DMS 273 (cell line): ENCODE measurements around the gene OTOF.

Experiments
- DNase-seq: peaks from one replicate; lab custom pipeline; 2025; ENCODE audit not compliant: unreplicated experiment; lab: John Stamatoyannopoulos, UW

Gene OTOF

DNA sequence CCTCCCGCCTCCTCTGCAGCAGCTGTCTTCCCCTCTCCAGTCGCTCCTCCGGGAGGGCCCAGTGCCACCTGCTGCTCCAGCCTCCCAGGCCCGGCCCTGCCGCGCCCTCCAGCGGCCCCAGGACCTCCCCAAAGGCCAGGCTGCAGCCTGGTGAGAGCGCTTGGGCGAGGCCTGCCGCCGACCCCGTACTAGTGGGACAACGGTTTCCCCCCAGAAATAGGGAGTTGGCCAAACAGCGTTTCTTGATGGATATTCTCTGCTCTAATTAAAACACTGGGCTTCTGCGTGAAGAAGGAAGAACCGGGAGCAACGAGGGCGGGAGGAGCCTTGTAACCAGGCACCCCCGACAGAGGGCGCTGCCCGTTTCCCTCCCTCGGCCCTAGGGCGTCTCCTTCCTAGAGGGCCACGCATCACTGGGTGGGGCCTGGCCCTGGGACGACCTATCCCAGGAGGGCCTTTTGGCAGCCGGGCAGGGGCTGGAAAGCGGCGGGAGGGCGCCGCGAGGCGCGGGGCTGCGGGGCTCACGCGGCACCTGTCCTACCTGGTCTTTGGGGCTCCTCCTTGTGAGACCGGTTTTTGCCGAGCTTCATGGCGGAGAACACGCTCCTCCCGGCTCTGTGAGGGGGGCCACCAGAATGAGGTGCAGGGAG, 25.4 kb upstream of the OTOF start:
- peak; percentile 97 for DNase-seq

DNA sequence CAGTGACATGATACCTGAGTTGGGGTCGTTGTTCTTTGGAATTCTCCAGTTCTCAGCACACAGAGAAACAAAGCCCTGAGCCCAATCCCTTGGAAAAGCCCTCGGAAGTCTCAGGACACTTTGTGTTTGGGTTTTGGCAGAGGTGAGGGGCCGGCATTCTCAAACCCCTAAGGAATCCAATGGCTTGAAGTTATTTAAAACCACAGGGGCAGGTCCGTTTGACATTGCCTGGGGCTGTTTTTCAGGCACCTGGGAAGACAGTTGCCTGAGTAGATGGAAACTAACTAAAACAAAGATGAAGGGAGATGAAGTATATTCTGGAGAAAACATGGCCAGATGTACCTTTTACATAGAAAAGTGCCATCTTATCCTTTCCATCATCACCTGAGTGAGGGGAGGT, 22.5 kb upstream of the OTOF start:
- no peak for DNase-seq

GRCh38 chr2:26495705-26496297, 17.9 kb upstream of the OTOF start:
- no peak for DNase-seq

DNA sequence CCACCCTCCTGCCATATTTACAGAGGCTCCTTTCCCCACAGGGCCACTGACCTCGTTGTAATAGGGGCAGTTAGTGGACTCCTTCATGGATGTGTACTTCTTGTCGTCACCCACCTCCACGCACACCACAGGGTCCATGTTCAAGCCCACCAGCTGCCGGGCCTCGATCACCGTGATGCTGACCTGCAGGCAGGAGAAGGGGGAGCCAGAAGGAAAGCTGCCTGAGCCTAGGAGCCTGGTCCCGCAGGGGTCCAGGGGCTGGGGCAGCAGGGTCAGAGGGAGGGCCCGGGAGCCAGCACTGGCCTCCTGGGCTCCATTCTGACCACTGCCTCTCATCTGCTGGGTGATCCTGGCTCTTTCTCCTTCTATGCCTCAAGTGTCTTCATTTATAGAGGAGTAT, 17.0 kb upstream of the OTOF start:
- DNase-seq, result no peak

- no peak for DNase-seq
Observed at GRCh38 chr2:26494199-26494598, 16.3 kb upstream of the OTOF start.

- DNase-seq, result no peak
Observed at GRCh38 chr2:26493566-26493965, 15.6 kb upstream of the OTOF start.

DNA sequence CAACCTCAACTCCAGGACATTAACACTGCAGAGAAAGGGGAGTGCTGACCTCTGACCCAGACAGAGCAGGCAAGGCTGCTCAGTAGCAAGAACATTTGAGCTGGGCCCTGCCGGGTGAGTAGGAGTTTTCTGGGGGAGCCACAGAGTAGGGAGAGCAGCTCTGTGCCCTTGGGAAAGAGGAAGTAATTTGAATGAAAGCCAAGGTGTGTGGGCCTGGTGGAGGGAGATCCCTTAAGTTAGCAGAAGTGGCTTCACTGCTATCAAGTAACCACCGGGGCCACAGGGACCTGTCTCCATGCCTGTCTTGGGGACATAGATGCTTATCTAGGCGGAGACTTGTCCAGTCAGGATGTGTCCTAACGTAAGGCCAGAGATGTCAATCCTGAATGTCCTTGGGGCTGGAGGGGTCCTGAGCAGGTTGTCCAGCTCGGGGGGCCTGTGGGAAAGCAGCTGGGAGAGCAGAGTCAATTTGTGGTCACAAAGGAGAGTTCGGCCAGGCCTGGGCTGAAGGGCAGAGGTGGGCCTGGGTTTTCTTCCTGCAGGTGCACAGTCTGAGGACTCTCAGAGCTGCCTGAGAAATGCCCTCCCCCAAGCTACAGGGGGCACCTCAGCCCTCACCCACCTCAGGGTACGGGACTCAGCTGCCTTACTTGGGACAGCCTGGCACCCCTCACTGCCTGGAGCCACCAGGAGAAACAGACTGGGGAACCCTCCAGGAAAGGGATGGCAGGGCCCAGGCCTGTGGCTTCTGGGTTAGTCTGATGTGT, 15.0 kb upstream of the OTOF start:
- no peak for DNase-seq

DNA sequence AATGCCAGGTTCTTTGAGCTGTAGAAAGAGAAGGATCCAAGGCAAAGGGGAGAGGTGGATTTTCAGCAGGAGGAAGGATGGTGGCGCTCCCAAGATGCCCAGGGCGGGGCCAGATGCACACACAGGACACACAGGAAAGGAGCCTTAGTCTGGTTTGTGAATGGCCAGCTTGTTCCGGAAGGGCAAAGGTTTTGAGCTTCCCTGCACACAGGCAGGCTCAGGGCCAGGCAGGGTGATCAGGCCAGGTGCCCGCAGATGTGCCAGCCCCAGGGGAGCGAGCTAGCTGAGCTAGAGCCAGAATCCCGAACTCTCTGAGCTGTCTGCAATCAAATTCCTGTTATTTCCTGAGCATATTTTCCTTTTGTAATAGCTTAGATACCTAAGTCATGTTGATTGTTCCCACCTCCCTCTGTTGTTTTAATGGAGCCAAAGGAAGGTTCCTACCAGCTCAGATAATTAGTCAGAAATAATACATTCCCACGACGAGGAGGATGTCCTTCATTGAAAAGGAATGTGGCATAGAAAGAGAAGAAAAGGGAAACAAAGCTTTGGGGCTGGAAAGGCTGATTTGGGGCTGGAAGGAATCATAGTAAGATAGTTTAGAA, 13.7 kb upstream of the OTOF start:
- DNase-seq, result no peak

DNA sequence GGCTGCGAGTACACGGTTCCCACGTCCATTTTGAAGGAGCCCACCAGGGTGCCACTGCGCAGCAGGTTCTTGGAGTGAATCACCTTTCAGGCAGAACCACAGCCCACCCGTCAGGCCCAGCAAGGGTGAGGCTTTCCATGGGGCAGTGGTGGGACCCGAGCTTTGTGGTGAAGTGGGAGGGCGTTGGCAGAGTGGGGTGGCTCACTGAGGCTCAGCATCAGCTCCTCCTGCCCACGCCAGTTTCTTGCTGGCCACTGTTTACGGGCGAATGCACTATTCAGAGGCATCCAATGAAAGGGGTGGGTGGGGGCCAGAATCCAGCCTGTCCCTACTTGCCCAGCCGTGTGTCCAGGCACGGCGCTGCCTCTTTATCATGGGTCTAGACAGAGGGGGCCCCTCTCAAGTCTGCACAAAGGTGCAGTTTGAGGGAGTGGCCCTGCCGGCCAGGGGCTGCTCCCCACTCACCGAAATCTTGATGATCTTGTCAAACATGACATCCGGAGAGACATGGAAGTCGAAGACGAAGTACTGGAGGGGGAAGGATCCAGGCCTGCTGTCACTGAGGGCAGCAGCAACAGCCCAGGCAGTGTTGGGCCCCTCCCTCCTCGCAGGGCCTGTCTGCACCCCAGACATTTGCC, 11.4 kb upstream of the OTOF start:
- no peak for DNase-seq

DNA sequence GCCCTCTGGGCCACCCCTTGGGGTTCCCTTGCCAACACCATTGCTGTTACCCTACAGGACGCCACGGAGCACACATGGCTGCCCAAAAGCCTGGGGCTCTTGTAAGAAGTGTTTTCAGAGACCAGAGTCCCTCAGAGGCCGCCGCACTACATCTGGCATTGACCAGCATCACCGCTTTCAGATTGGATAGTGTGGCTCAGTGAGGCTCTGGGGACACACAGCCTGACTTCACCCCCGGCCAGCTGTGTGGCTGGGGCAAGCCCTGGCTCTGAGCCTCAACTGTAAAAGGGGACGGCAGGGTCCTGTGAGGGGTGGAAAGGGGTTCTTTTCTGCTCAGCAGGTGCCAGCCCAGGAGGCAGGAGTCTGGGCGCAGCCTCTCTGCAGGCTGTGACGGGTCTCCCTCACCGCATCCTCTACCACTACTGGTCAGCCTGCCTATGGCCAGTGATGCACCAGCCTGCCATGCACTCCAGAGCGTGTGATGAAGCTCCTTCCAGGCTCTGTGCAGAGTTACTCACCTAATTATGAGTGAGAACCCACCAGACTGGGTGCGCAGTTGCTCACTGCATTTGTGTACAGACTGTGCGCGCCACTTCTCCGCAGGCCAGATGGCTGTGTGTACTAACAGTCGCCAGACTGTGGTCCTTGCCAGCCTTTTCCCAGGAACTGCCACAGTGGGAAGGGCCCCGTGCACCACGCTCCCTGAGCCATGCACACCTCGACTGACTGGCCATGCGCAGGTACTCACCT, 10.7 kb upstream of the OTOF start:
- DNase-seq, result peak; percentile 88

- DNase-seq, result no peak
Observed at GRCh38 chr2:26487192-26487591, 9.3 kb upstream of the OTOF start.

DNA sequence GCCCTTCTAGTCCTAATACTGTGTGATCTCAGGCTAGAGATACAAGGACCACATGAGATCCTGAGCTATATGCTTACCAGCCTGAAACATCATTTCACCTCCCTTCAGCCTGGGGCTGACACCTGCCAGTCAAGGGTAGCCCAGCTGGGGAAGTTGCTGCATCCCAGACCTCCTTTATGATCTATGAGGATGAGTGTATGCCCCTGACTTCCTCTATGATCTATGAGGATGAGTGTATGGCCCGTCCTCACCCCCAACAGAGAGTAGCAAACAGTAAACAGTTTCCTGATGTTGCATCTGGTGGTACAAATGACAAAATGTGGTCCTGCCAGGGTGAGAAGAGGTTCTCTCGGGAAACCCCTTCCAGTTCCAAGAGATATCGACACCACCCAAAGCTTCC, 8.9 kb upstream of the OTOF start:
- no peak for DNase-seq

- DNase-seq, result no peak
Observed at GRCh38 chr2:26485725-26486418, 7.9 kb upstream of the OTOF start.

- no peak for DNase-seq
Observed at GRCh38 chr2:26485099-26485498, 7.2 kb upstream of the OTOF start.

DNA sequence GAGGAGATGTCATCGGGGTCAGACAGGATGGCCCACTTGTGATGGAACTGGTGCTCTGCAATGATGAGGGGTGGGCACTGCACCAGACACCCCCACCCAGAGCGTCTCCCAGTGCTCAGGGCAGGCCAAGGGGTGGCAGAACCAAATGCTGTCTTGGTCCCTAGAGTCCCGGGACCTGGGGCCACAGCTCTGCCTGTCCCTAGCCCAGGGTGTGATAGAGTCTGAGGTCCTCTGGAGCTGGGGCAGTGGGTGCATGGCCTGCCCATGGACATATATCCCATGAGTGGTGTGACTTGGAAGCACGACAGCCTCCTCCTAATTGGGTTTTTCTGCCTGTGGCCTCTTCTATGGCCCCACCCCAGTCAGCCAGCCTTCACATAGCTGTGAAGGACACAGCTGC, 6.7 kb upstream of the OTOF start:
- no peak for DNase-seq

DNA sequence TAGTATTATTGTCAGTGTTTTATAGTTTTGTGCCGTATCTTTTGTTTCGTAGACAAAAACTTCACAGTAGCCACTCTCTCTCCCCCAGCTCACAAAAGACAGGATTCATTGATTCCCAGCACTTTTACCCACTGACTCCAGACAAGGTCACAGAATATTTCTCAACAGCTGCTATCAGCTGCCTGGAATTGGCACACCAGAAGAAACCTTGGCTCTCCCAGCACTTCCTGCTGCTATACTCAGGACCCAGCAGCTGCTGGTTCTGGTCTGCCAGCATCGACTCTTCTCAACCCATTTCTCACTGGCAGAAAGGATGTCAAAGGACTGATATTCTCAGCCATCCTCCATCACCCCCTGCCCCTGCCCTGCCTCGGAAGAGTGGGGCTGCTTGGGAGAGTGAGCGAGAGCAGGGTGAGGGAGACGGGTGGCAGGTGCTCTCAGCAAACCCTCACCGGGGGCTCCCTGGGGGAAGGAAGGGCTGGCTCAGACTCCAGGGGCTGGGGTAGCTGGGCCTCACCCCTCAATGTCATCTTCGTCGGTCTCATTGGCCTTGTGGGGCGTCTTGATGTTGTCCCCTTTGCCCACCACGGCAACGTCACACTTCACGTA, 6.1 kb upstream of the OTOF start:
- peak; percentile 65 for DNase-seq

- DNase-seq, result no peak
Observed at GRCh38 chr2:26483516-26483915, 5.6 kb upstream of the OTOF start.

GRCh38 chr2:26483027-26483326, 5.1 kb upstream of the OTOF start:
- DNase-seq, result no peak

GRCh38 chr2:26482211-26483026, 4.5 kb upstream of the OTOF start:
- DNase-seq, result no peak
